Tibial artery (tissue), 4 donors: Measurements from ENCODE around the gene HILPDA.

Experiments
- DNase-seq, 2 donors: peaks; one replicate each; pipeline ENCODE4 v3.0.0-alpha.2; 2019
- H3K27ac ChIP-seq, 2 donors: fragments of 200-600 bp; sonication (generic) in 1 of 2; 1 replicate in 1 of 2; 2 replicates in 1 of 2; pipeline ENCODE4 v1.5.1; 2018 to 2019; ENCODE audit warnings: mild to moderate bottlenecking in 1 of 2
- H3K27me3 ChIP-seq, 2 donors: fragments of 200-600 bp; sonication (generic) in 1 of 2; one replicate each; pipeline versions ENCODE4 v1.5.1 to v1.6.0; 2016 to 2019
- H3K36me3 ChIP-seq, 3 donors: fragments of 200-600 bp; sonication (generic) in 2 of 3; one replicate each; pipeline ENCODE4 v1.5.1; 2016 to 2019; ENCODE audit warnings: mild to moderate bottlenecking in 2 of 3
- H3K4me1 ChIP-seq, 4 donors: fragments of 200-600 bp; sonication (generic) in 2 of 4; 1 replicate in 3 of 4; 2 replicates in 1 of 4; pipeline ENCODE4 v1.5.1; 2016 to 2019
- H3K4me3 ChIP-seq, 2 donors: fragments of 200-600 bp; sonication (generic) in 1 of 2; 1 replicate in 1 of 2; 2 replicates in 1 of 2; pipeline ENCODE4 v1.5.1; 2018 to 2019; ENCODE audit warnings: mild to moderate bottlenecking in 2 of 2
- H3K9me3 ChIP-seq, 3 donors: fragments of 200-600 bp; sonication (generic) in 1 of 3; one replicate each; pipeline ENCODE4 v1.5.1; 2016 to 2019
- intact Hi-C: fragments of 100-400 bp; cut with DNase I; formaldehyde crosslinking; loops from one replicate; pipeline ENCODE4 v1.15.0; 2023; ENCODE audit warnings: low total_unique reads
- TF ChIP-seq, protein P1 (sequence below), 2 experiments: fragments of 200-600 bp in 1 of 2; fragments of 450-650 bp in 1 of 2; IDR thresholded peaks; one replicate each; pipeline ENCODE4 v1.5.1; 2017 to 2019; ENCODE audit warnings: antibody characterized with exemption in 2 of 2, mild to moderate bottlenecking in 1 of 2, moderate library complexity in 1 of 2

HILPDA gene

DNA sequence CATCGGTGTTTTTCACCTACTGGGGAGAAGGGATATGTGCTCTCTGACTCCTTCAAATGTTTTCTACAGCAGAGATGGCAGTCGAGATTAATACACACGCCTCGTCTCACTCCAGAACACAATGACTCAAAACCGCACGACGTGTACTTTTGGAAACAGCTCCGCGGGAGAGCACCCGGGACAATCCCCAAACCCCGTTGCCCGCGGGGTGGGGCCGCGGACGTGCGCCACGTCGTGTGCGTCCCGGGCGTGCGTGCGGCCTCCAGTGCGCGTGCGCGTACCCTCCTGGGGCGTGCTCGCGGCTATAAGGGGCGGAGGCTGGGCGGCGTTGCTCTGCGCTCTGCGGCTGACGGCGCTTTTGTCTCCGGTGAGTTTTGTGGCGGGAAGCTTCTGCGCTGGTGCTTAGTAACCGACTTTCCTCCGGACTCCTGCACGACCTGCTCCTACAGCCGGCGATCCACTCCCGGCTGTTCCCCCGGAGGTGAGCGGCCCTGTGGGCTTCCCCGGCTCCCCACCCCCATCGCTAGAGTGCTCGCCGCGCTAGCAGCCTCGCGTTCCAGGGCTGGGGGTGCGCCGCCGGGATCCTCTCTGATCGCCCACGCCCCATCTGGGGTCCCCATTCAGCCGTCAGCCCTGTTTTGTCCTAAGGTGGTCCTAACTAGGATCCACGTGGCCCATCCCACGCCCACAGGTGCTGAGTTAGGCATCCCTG lies at the start of gene HILPDA:
Gene HILPDA (plus strand): TSS at position 336 of the 712 bp plus-strand sequence. CDS start 1,391 bp downstream, outside the sequence.
- TF ChIP-seq, protein P1, sequence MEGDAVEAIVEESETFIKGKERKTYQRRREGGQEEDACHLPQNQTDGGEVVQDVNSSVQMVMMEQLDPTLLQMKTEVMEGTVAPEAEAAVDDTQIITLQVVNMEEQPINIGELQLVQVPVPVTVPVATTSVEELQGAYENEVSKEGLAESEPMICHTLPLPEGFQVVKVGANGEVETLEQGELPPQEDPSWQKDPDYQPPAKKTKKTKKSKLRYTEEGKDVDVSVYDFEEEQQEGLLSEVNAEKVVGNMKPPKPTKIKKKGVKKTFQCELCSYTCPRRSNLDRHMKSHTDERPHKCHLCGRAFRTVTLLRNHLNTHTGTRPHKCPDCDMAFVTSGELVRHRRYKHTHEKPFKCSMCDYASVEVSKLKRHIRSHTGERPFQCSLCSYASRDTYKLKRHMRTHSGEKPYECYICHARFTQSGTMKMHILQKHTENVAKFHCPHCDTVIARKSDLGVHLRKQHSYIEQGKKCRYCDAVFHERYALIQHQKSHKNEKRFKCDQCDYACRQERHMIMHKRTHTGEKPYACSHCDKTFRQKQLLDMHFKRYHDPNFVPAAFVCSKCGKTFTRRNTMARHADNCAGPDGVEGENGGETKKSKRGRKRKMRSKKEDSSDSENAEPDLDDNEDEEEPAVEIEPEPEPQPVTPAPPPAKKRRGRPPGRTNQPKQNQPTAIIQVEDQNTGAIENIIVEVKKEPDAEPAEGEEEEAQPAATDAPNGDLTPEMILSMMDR (IDR thresholded peaks at IDR 0.05) = no peak
- H3K27me3 ChIP-seq = no peaks in the 10 kb centered on the region
- H3K36me3 ChIP-seq = no peaks in the 10 kb centered on the region
- H3K4me3 ChIP-seq = peak within 1 kb of the TSS; percentile 65 to 85
- peaks cover 0 to 46% (median 42%) of the 10 kb centered on the region in 4 donors for H3K4me1 ChIP-seq
- peak within 1 kb of the TSS; percentile 87 to 92 for H3K27ac ChIP-seq
- intact Hi-C loops = loop anchor here (5.0 kb wide), 1 partner anchor 43 kb away; no protein-coding TSS in a partner anchor
- no peaks in the 10 kb centered on the region for H3K9me3 ChIP-seq
- peak; percentile 93 to 97 for DNase-seq

DNA sequence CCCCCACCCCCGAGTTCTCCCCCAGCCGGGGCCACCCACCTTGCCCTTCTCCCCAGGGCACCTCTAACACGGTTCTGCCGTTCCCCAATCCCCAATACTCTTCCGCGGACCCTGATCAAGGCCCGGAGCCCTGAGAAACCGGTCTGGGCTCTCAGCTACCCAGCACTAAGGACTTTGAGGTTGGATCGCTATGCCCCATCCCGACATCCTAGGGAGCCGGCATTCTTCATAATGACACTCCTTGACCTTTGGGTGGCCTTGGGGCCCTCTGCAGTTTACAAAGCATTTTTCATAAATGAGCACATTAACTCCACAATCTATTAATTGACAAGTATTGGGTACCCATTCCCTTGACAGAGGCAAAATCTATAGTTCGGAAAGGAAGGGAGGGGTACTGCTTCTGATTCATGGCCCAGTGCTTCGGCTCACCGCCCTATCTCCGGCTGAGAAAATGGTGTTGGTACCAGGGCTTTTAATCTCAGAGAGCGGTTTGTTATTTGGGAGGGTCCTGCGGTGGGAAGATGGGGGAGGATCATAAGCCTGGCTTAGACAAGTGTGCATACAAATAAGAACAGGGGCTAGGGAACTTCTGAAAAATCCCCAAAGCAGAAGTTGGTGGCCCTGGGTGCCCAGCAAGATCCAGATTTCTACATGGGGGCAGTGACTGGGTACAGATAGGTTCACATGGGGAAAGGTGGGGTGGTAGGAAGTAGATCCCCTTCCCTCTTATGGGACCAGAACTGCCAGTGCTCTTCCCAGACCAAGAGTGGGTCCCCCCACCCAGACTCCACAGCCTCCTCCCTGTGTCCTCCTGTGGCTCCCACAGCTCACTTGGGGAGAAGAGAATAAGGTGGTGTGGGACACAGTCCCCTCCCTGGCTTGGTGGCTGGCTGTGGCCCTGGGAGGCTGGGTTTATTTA lies 49.1 kb upstream of the HILPDA start:
- TF ChIP-seq, protein P1 (IDR thresholded peaks at IDR 0.05) = no peak
- peak overlapping the region; percentile 93 to 94 for H3K27ac ChIP-seq
- no peaks in the 10 kb centered on the region for H3K9me3 ChIP-seq
- peaks cover 0 to 10% (median 8%) of the 10 kb centered on the region in 3 donors for H3K36me3 ChIP-seq
- H3K4me3 ChIP-seq = peak overlapping the region; percentile 62 to 78
- H3K27me3 ChIP-seq = no peaks in the 10 kb centered on the region
- DNase-seq = no peak
- intact Hi-C loops = no loop called here
- H3K4me1 ChIP-seq = peaks cover 0 to 44% (median 41%) of the 10 kb centered on the region in 4 donors

DNA sequence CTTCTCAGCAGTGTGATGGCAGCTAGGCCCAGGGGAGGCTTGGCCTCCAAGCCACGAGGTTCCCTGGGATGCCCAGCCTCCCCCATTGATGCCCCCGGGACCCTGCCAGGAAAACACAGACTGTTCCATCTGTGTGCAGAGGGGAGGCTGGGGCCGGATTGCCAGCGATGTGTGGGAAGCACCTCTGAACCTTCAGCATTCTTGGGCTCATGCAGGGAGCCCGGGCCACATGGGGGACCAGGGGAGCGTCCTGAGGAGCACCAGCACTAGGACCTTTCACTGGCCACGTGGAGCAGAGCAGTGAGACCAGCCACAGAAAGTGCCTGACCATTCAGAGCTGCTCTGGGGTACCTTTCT lies 48.5 kb upstream of the HILPDA start:
- Histone ChIP-seq H3K4me1 (peaks cover 0 to 44% (median 41%) of the 10 kb centered on the region in 4 donors), H3K27ac (peak overlapping the region; percentile 93 to 94), H3K9me3 (no peaks in the 10 kb centered on the region), H3K36me3 (peaks cover 0 to 6% (median 6%) of the 10 kb centered on the region in 3 donors), H3K27me3 (no peaks in the 10 kb centered on the region), H3K4me3 (no peak overlapping the region)
- intact Hi-C loops = no loop called here
- DNase-seq = no peak
- TF ChIP-seq, protein P1 (IDR thresholded peaks at IDR 0.05) = no peak

GRCh38 chr7:128407751-128408708 lies 47.6 kb upstream of the HILPDA start:
- TF ChIP-seq, protein P1 (IDR thresholded peaks at IDR 0.05) = no peak
- H3K27me3 ChIP-seq = no peaks in the 10 kb centered on the region
- intact Hi-C loops = no loop called here
- no peak for DNase-seq
- H3K36me3 ChIP-seq = peaks cover 0 to 2% (median 1%) of the 10 kb centered on the region in 3 donors
- H3K4me1 ChIP-seq = peaks cover 0 to 44% (median 41%) of the 10 kb centered on the region in 4 donors
- peak overlapping the region; percentile 93 to 94 for H3K27ac ChIP-seq
- H3K4me3 ChIP-seq = peak overlapping the region in 1 of 2 donors; percentile 87
- no peaks in the 10 kb centered on the region for H3K9me3 ChIP-seq
